GM12878 (cell line): ENCODE results near the gene MAN1A1. TPM values are rescaled to one million over a fixed set of nuclear protein-coding genes. Genes with fewer than 3 reads are reported as not detected.

Experiments
- ATAC-seq: fragments of 200-7000 bp; cut with Tn5 transposase; 3 replicates; pipeline ENCODE4 v1.9.1; 2020; ENCODE audit warnings: mild to moderate bottlenecking, moderate library complexity
- BruUV-seq: library from RNA; stranded (reverse); fragments of 400-500 nt; replicated peaks from 2 replicates; lab custom pipeline; 2021; lab: Mats Ljungman, UMichigan
- CTCF ChIA-PET: fragments of 300-600 bp; sonication (Branson Sonifier 250); formaldehyde crosslinking; extraction: SDS; loops from one replicate; lab custom pipeline; 2021; ENCODE audit warnings: inconsistent platforms; lab: Yijun Ruan, JAX
- POLR2A ChIA-PET: fragments of 350-600 bp; formaldehyde crosslinking; extraction: SDS; loops from one replicate; lab custom pipeline; 2021; ENCODE audit warnings: inconsistent platforms; lab: Charles Lee
- RAD21 ChIA-PET: fragments of 300-600 bp; sonication (Branson Sonifier 250); formaldehyde crosslinking; loops from one replicate; lab custom pipeline; 2023; ENCODE audit warnings: antibody characterized with exemption; ENCODE audit not compliant: unreplicated experiment; lab: Charles Lee
- SMC1A ChIA-PET: fragments of 300-600 bp; sonication (Branson Sonifier 250); formaldehyde crosslinking; loops from one replicate; lab custom pipeline; 2023; ENCODE audit not compliant: unreplicated experiment, uncharacterized antibody; lab: Charles Lee
- DNase-seq: peaks from one replicate; pipeline ENCODE4 v3.0.0-alpha.2; 2011; ENCODE audit warnings: low read depth, low spot score
- FAIRE-seq: peaks from 3 replicates; lab custom pipeline; 2011; peaks lifted over from hg19 to GRCh38; lab: Jason Lieb, UNC
- H2AFZ ChIP-seq: 2 replicates; pipeline ENCODE4 v1.6.0; 2011; ENCODE audit warnings: low read depth, low read length, control low read depth; ENCODE audit not compliant: control insufficient read depth
- H3K27ac ChIP-seq: 2 replicates; pipeline ENCODE4 v1.5.1; 2011; ENCODE audit warnings: control low read depth; ENCODE audit not compliant: control insufficient read depth, insufficient read depth
- H3K27me3 ChIP-seq, 2 experiments: replicated peaks in 1 of 2; 2 replicates each; pipeline versions ENCODE4 v1.6.0 to v1.6.1; 2011; ENCODE audit warnings: low read length in 1 of 2; ENCODE audit not compliant: control insufficient read depth in 2 of 2, insufficient read depth in 2 of 2
- H3K36me3 ChIP-seq, 2 experiments: 2 replicates each; pipeline ENCODE4 v1.5.1; 2011; ENCODE audit warnings: low read length in 1 of 2; ENCODE audit not compliant: control insufficient read depth in 2 of 2, insufficient read depth in 2 of 2
- H3K4me1 ChIP-seq: 2 replicates; pipeline ENCODE4 v1.6.1; 2011; ENCODE audit warnings: mild to moderate bottlenecking, low read length, moderate library complexity, mixed read lengths; ENCODE audit not compliant: control insufficient read depth, insufficient read depth
- H3K4me2 ChIP-seq: 2 replicates; pipeline ENCODE4 v1.6.0; 2011; ENCODE audit warnings: control low read depth; ENCODE audit not compliant: control insufficient read depth, insufficient read depth
- H3K4me3 ChIP-seq: fragments of 200-600 bp; sonication (generic); 2 replicates; pipeline ENCODE4 v1.5.1; 2016
- H3K79me2 ChIP-seq: 2 replicates; pipeline ENCODE4 v1.6.0; 2011; ENCODE audit warnings: low read length; ENCODE audit not compliant: control insufficient read depth, insufficient read depth
- H3K9ac ChIP-seq: 2 replicates; pipeline ENCODE4 v1.8.0; 2011; ENCODE audit warnings: low read length, control low read depth, mixed read lengths; ENCODE audit not compliant: control insufficient read depth, insufficient read depth
- H3K9me3 ChIP-seq: replicated peaks from 3 replicates; pipeline ENCODE4 v1.5.1; 2011; ENCODE audit warnings: mild to moderate bottlenecking, low read length; ENCODE audit not compliant: control insufficient read depth, insufficient read depth
- H4K20me1 ChIP-seq: 2 replicates; pipeline ENCODE4 v1.6.0; 2011; ENCODE audit not compliant: control insufficient read depth, insufficient read depth
- CBFB ChIP-seq: IDR thresholded peaks from 2 replicates; pipeline ENCODE4 v1.6.1; 2016; ENCODE audit warnings: antibody characterized with exemption, low read depth
- HDAC2 ChIP-seq: fragments of 200-600 bp; sonication (generic); IDR thresholded peaks from 2 replicates; pipeline ENCODE4 v1.6.1; 2017
- MEF2A ChIP-seq: IDR thresholded peaks from 2 replicates; pipeline ENCODE4 v1.6.1; 2011; ENCODE audit warnings: low read depth, mild to moderate bottlenecking, low read length, moderate library complexity; ENCODE audit not compliant: insufficient read depth
- NR2C2 ChIP-seq: IDR thresholded peaks from 2 replicates; pipeline ENCODE4 v1.6.1; 2011; ENCODE audit warnings: borderline replicate concordance, low read depth; ENCODE audit not compliant: control insufficient read depth, insufficient read length
- TBL1XR1 ChIP-seq: IDR thresholded peaks from 2 replicates; pipeline ENCODE4 v1.6.1; 2012; ENCODE audit warnings: low read depth, low read length, improper control_type of control experiment
- WGBS: methylation state at CpG from one replicate; pipeline ENCODE4 v1.1.6; 2016; ENCODE audit warnings: low lambda C conversion rate; ENCODE audit not compliant: insufficient replicate concordance, insufficient coverage; ENCODE audit errors: missing lambda C conversion rate; 5-methylcytosine and 5-hydroxymethylcytosine counted together
- in situ Hi-C: fragments of 300-500 bp; cut with MboI; formaldehyde crosslinking; loops from 9 replicates; pipeline ENCODE4 v1.14.3; 2018; ENCODE audit warnings: mixed read lengths
- intact Hi-C: fragments of 100-400 bp; cut with micrococcal nuclease; formaldehyde crosslinking; loops from one replicate; pipeline ENCODE4 v1.14.2; 2022; ENCODE audit not compliant: unreplicated experiment
- polyA plus RNA-seq, 11 experiments: library from polyadenylated mRNA; depleted of rRNA in 4 of 11; unstranded in 6 of 11; stranded (reverse) in 5 of 11; fragments of >200 nt; fragmentation: Nextera tagmentation in 4 of 11; fragmentation: Illumina TruSeq in 1 of 11; extraction: Ambion mirVana in 4 of 11; extraction: Trizol in 1 of 11; gene quantifications; 1 replicate in 1 of 11; 2 replicates in 10 of 11; pipeline versions ENCODE4 v1.2.1 to v1.2.3, GENCODE V29; 2011 to 2016; ENCODE audit warnings: inconsistent platforms in 2 of 11, missing spikeins in 2 of 11, low read depth in 1 of 11
- total RNA-seq, 4 experiments: library from RNA; depleted of rRNA in 3 of 4; stranded (reverse); fragments of >200 nt in 3 of 4; fragmentation: Illumina TruSeq in 1 of 4; extraction: Trizol in 1 of 4; gene quantifications; 2 replicates each; pipeline versions ENCODE4 v1.2.1 to v1.2.3, GENCODE V29; 2013 to 2021
- TF ChIP-seq, protein P1 (sequence below): fragments of 450-650 bp; IDR thresholded peaks from 2 replicates; pipeline ENCODE4 v1.6.1; 2016; ENCODE audit warnings: mild to moderate bottlenecking
- TF ChIP-seq, protein P2 (sequence below), 3 experiments: IDR thresholded peaks in 2 of 3; conservative IDR thresholded peaks in 1 of 3; 2 replicates each; pipeline ENCODE4 v1.5.1; 2011; ENCODE audit warnings: low read depth in 3 of 3, low read length in 3 of 3, mild to moderate bottlenecking in 3 of 3, control low read depth in 2 of 3, moderate library complexity in 2 of 3, inconsistent platforms in 1 of 3, mixed read lengths in 1 of 3; ENCODE audit not compliant: control insufficient read depth in 2 of 3, insufficient read depth in 1 of 3; ENCODE audit errors: extremely low read depth in 1 of 3
- TF ChIP-seq, protein P3 (sequence below): IDR thresholded peaks from 2 replicates; pipeline ENCODE4 v1.6.1; 2011; ENCODE audit warnings: low read depth, low read length, improper control_type of control experiment, borderline replicate concordance
- TF ChIP-seq, protein P4 (sequence below): fragments of 450-650 bp; formaldehyde crosslinking; IDR thresholded peaks from 2 replicates; pipeline ENCODE4 v1.5.0; 2022; ENCODE audit warnings: mild to moderate bottlenecking, missing genetic modification characterization
- TF ChIP-seq, protein P5 (sequence below): fragments of 450-650 bp; IDR thresholded peaks from 2 replicates; pipeline ENCODE4 v1.6.1; 2014; ENCODE audit warnings: mild to moderate bottlenecking

Gene MAN1A1
- total and polyA plus RNA-seq, 10 of the 15 experiments (the other 5 are each of a cell fraction or from before 2014, with no cell fraction given) = 5.4 to 28.1 (median 19.5) TPM

DNA sequence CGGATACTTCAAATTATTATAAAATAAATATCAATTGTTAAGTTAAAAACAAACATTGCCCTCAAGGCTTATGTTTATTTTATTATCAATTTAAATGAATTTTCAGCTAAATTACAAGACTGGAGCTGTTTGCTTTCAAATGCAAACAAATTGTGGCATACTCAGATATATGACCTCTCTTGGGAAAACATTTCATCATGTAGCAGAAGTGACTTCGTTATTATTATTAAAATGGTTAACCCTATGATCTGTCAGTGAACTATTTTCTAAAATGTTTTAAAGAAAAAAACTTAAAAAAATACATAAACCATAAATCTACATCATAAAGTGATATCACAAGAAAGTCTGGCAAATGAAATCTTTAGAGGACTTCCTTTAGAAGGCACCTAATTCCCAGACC lies 72.5 kb downstream of the MAN1A1 start:
- in situ Hi-C loops = no loop called here
- no peak for DNase-seq
- Histone ChIP-seq H3K36me3 (no peaks in the 10 kb centered on the region), H3K9me3 (no peaks in the 10 kb centered on the region), H3K27me3 (no peaks in the 10 kb centered on the region), H4K20me1 (no peaks in the 10 kb centered on the region), H3K9ac (no peak overlapping the region), H2AFZ (no peak overlapping the region), H3K4me2 (no peak overlapping the region), H3K4me1 (no peaks in the 10 kb centered on the region), H3K4me3 (no peak overlapping the region), H3K27ac (no peak overlapping the region), H3K79me2 (no peaks in the 10 kb centered on the region)
- ChIA-PET CTCF (interaction anchor here (0.7 to 1.1 kb wide), 2 partner anchors 9 to 1005 kb away, joined by 3 read pairs; no protein-coding TSS in a partner anchor), RAD21 (no interaction called here), SMC1A (interaction anchor here (0.9 kb wide), 1 partner anchor 15 kb away, joined by 4 read pairs; no protein-coding TSS in a partner anchor), POLR2A (interaction anchor here (0.7 kb wide), 2 partner anchors 11 to 874 kb away, joined by 3 to 4 read pairs; no protein-coding TSS in a partner anchor)
- intact Hi-C loops = no loop called here
- 92% methylated on average over 2 of the region's 2 CpGs for WGBS
- no peak for ATAC-seq
- no TSS peak for BruUV-seq
- no peak for FAIRE-seq
- TF ChIP-seq, protein P1, sequence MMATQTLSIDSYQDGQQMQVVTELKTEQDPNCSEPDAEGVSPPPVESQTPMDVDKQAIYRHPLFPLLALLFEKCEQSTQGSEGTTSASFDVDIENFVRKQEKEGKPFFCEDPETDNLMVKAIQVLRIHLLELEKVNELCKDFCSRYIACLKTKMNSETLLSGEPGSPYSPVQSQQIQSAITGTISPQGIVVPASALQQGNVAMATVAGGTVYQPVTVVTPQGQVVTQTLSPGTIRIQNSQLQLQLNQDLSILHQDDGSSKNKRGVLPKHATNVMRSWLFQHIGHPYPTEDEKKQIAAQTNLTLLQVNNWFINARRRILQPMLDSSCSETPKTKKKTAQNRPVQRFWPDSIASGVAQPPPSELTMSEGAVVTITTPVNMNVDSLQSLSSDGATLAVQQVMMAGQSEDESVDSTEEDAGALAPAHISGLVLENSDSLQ = no peak
- TF ChIP-seq, protein P2, sequence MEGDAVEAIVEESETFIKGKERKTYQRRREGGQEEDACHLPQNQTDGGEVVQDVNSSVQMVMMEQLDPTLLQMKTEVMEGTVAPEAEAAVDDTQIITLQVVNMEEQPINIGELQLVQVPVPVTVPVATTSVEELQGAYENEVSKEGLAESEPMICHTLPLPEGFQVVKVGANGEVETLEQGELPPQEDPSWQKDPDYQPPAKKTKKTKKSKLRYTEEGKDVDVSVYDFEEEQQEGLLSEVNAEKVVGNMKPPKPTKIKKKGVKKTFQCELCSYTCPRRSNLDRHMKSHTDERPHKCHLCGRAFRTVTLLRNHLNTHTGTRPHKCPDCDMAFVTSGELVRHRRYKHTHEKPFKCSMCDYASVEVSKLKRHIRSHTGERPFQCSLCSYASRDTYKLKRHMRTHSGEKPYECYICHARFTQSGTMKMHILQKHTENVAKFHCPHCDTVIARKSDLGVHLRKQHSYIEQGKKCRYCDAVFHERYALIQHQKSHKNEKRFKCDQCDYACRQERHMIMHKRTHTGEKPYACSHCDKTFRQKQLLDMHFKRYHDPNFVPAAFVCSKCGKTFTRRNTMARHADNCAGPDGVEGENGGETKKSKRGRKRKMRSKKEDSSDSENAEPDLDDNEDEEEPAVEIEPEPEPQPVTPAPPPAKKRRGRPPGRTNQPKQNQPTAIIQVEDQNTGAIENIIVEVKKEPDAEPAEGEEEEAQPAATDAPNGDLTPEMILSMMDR (IDR thresholded peaks at IDR 0.05 in 2 of 3, conservative IDR thresholded peaks at IDR 0.05 in 1 of 3; ENCODE audit: control insufficient read depth in 2 of 3, extremely low read depth in 1 of 3, insufficient read depth in 1 of 3, low read depth in 3 of 3, low read length in 3 of 3) = no peak
- TF ChIP-seq, protein P3, sequence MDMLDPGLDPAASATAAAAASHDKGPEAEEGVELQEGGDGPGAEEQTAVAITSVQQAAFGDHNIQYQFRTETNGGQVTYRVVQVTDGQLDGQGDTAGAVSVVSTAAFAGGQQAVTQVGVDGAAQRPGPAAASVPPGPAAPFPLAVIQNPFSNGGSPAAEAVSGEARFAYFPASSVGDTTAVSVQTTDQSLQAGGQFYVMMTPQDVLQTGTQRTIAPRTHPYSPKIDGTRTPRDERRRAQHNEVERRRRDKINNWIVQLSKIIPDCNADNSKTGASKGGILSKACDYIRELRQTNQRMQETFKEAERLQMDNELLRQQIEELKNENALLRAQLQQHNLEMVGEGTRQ = no peak
- TF ChIP-seq MEF2A (no peak), CBFB (no peak), NR2C2 (no peak), HDAC2 (no peak), TBL1XR1 (no peak)
- TF ChIP-seq, protein P4, sequence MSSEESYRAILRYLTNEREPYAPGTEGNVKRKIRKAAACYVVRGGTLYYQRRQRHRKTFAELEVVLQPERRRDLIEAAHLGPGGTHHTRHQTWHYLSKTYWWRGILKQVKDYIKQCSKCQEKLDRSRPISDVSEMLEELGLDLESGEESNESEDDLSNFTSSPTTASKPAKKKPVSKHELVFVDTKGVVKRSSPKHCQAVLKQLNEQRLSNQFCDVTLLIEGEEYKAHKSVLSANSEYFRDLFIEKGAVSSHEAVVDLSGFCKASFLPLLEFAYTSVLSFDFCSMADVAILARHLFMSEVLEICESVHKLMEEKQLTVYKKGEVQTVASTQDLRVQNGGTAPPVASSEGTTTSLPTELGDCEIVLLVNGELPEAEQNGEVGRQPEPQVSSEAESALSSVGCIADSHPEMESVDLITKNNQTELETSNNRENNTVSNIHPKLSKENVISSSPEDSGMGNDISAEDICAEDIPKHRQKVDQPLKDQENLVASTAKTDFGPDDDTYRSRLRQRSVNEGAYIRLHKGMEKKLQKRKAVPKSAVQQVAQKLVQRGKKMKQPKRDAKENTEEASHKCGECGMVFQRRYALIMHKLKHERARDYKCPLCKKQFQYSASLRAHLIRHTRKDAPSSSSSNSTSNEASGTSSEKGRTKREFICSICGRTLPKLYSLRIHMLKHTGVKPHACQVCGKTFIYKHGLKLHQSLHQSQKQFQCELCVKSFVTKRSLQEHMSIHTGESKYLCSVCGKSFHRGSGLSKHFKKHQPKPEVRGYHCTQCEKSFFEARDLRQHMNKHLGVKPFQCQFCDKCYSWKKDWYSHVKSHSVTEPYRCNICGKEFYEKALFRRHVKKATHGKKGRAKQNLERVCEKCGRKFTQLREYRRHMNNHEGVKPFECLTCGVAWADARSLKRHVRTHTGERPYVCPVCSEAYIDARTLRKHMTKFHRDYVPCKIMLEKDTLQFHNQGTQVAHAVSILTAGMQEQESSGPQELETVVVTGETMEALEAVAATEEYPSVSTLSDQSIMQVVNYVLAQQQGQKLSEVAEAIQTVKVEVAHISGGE (CRISPR knock-in tag) = no peak
- TF ChIP-seq, protein P5, sequence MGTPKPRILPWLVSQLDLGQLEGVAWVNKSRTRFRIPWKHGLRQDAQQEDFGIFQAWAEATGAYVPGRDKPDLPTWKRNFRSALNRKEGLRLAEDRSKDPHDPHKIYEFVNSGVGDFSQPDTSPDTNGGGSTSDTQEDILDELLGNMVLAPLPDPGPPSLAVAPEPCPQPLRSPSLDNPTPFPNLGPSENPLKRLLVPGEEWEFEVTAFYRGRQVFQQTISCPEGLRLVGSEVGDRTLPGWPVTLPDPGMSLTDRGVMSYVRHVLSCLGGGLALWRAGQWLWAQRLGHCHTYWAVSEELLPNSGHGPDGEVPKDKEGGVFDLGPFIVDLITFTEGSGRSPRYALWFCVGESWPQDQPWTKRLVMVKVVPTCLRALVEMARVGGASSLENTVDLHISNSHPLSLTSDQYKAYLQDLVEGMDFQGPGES = no peak
